Skeletal muscle satellite cell (primary cell): Measurements from ENCODE around the gene YY1.

Experiments
- H3K27me3 ChIP-seq: 2 replicates; pipeline ENCODE4 v1.7.0; 2013; ENCODE audit warnings: low read length; ENCODE audit not compliant: control insufficient read depth, insufficient read depth
- H3K36me3 ChIP-seq: 2 replicates; pipeline ENCODE4 v1.7.0; 2013; ENCODE audit warnings: mild to moderate bottlenecking, control low read depth, low read length; ENCODE audit not compliant: insufficient read depth
- H3K4me1 ChIP-seq: 2 replicates; pipeline ENCODE4 v1.7.0; 2013; ENCODE audit warnings: low read length; ENCODE audit not compliant: control insufficient read depth, insufficient read depth
- H3K4me2 ChIP-seq: 2 replicates; pipeline ENCODE4 v1.7.0; 2013; ENCODE audit warnings: mild to moderate bottlenecking, low read length
- H3K4me3 ChIP-seq: 2 replicates; pipeline ENCODE4 v1.7.0; 2013; ENCODE audit warnings: low read length
- H3K9ac ChIP-seq: 2 replicates; pipeline ENCODE4 v1.7.0; 2013; ENCODE audit warnings: mild to moderate bottlenecking, low read depth, low read length, moderate library complexity
- H3K9me3 ChIP-seq: replicated peaks from 2 replicates; pipeline ENCODE4 v1.7.0; 2013; ENCODE audit warnings: mild to moderate bottlenecking, control low read depth, low read length

YY1 gene

DNA sequence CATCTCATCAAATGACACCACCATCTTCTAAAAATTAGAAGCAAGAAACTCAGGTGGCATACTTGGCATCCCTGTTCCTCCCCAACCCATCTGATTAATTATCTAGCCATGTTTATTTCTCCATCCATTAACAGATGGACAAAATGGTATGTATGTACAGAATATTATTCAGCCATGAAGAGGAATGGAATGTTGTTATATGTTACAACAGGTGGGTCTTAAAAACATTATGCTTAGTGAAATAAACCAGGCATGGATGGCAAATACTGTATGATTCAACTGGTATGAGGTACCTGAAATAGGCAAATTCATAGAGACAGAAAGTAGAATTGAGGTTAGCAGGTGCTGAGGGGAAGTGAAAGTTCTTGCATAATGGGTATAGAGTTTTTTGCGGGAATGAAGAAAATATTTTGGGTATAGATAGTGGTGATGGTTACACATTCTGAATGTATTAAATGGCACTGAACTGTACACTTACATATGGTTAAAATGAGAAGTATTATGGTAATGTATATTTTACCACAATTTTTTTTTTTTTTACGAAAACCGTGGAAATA lies 17.5 kb downstream of the YY1 start:
- Histone ChIP-seq H3K36me3 (no peaks in the 10 kb centered on the region), H3K9me3 (no peaks in the 10 kb centered on the region), H3K27me3 (no peaks in the 10 kb centered on the region), H3K4me1 (peaks cover 2% of the 10 kb centered on the region), H3K4me2 (no peak overlapping the region), H3K4me3 (no peak overlapping the region), H3K9ac (no peak overlapping the region)

DNA sequence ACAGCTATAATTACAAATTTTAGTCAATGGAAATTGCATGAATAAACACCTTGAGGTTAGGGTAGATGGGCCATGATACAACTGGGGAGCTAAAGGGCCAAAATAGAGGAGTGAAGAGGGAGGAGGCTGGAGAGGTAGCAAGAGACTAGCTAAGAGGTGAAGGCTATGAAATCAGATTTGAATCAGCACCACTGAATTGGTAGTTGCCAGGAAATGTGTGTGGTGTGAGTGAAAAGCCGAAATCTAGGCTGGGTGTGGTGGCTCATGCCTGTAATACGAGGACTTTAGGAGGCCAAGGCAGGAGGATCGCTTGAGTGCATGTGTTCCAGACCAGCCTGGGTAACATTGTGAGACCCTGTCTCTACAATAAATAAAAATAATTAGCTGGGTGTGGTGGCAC lies 22.7 kb downstream of the YY1 start:
- Histone ChIP-seq H3K27me3 (no peaks in the 10 kb centered on the region), H3K4me3 (no peak overlapping the region), H3K4me1 (peaks cover 26% of the 10 kb centered on the region), H3K9ac (no peak overlapping the region), H3K9me3 (no peaks in the 10 kb centered on the region), H3K4me2 (no peak overlapping the region), H3K36me3 (peaks cover 9% of the 10 kb centered on the region)

DNA sequence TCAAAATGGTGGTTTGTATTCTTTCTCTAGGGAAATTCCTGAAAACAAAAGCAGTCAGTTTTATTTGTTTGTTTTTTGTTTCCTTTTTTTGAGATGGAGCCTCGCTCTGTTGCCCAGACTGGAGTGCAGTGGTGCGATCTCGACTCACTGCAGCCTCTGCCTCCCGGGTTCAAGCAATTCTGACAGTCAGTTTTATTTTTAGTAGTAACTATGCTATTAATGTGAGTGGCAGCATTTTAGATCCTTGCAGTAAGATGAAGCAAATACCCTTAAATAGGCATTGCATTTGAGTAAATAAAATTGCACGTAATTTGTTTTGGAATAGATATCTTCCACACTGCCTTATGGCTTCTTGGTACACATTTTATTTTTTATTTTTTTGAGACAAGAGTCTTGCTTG lies 23.6 kb downstream of the YY1 start:
- H3K4me3 ChIP-seq: no peak overlapping the region
- peaks cover 26% of the 10 kb centered on the region for H3K4me1 ChIP-seq
- no peaks in the 10 kb centered on the region for H3K27me3 ChIP-seq
- no peak overlapping the region for H3K4me2 ChIP-seq
- no peaks in the 10 kb centered on the region for H3K9me3 ChIP-seq
- peaks cover 9% of the 10 kb centered on the region for H3K36me3 ChIP-seq
- H3K9ac ChIP-seq: no peak overlapping the region

DNA sequence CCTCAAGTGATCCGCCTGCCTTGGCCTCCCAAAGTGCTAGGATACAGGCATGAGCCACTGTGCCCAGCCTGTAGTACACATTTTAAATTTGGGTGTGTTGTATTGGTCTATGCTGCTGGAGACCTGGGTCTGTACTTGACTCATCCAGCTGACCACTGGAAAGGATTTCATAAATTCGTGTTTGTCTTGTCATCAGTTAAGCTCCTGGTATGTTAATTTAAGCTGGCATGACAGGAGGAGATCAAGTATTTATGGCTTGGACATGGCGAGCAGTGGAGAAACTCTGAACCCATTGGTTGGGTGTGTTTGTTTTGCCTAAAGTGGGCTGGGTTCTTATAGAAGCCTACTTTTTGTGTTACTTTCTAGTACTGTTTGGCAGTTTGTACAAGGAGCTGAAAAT lies 24.2 kb downstream of the YY1 start:
- H3K9ac ChIP-seq: no peak overlapping the region
- H3K9me3 ChIP-seq: no peaks in the 10 kb centered on the region
- H3K4me3 ChIP-seq: no peak overlapping the region
- H3K4me1 ChIP-seq: peaks cover 30% of the 10 kb centered on the region
- peaks cover 9% of the 10 kb centered on the region for H3K36me3 ChIP-seq
- H3K4me2 ChIP-seq: peak overlapping the region; percentile 3
- H3K27me3 ChIP-seq: no peaks in the 10 kb centered on the region

DNA sequence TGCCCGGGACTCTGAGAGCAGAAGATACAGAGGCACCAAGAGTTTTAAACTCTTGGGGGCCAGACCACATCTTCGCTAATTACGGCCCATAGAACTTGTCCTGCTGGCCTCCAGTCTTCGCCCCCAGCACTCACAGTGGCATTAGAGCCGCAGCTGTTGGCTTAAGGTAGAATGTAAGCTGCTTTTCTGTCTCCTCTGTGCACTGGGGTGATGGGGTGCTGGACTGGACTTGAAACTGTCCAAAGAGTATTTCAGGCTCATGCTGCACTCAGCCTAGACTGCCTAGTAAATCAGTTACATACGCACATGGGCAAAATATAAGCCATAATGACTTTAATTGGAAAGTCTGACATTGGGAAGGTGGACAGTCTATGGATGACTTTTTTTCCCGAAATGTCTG lies 29.0 kb downstream of the YY1 start:
- Histone ChIP-seq H3K4me3 (no peak overlapping the region), H3K4me1 (peaks cover 28% of the 10 kb centered on the region), H3K9ac (no peak overlapping the region), H3K4me2 (no peak overlapping the region), H3K27me3 (no peaks in the 10 kb centered on the region), H3K36me3 (peaks cover 14% of the 10 kb centered on the region), H3K9me3 (no peaks in the 10 kb centered on the region)

DNA sequence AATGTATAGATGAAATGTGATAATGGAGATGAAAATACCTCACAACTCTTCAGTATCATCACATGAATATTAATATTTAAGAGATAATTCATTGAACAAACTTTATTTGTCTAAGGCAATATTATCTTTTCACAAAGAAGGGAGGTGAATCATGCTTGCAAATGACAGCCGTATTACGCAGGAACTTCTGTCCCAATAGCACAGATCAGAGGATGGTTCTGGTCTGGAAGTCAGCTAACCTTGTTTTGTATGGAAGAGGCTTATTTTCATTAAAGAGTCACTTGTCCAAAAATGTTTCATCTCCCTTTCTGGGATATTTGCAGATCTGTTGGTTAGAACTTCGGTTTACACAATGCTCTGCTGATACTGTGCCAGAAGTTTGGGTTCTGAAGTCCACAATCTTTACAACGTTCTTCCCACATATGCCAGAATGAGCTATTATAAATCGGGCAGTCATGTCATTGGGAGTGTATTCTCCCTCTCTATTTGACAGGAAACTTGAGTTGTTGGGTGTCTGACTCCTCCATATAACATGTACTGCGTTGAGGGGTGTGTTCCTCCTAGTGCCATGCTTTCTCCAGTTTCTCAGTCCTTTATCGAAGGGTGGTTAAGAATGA lies 29.8 kb downstream of the YY1 start:
- no peaks in the 10 kb centered on the region for H3K9me3 ChIP-seq
- H3K4me2 ChIP-seq: peak overlapping the region; percentile 1
- no peak overlapping the region for H3K4me3 ChIP-seq
- no peak overlapping the region for H3K9ac ChIP-seq
- H3K27me3 ChIP-seq: no peaks in the 10 kb centered on the region
- H3K36me3 ChIP-seq: peaks cover 11% of the 10 kb centered on the region
- peaks cover 23% of the 10 kb centered on the region for H3K4me1 ChIP-seq

DNA sequence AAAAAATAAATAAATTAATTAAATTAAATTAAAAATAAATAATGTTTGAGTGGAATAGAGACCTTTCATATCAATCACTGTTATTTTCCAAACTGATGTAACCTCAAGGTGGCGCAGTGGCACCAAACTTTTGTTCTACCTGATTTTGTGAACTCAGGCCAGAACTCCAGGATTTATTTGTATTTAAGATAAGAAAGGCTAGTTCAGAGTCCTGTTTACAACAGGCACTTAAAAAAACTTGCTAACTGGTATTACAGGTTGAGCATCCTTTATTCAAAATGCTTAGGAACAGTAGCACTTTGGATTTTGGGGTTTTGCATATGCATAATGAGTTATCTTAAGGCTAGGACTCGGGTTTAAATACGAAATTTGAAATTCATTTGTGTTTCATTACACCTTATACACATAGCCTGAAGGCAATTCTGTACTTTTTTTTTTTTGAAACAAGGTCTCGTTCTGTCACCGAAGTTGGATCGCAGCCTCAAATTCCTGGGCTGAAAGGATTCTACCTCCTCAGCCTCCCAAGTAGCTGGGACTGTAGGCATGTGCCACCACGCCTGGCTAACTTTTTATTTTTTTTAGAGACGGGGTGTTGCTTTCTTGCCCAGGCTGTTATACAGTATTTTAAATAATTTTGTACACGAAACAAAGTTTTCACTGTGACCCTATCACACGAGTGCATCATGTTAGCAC lies 32.4 kb downstream of the YY1 start:
- H3K36me3 ChIP-seq: peaks cover 18% of the 10 kb centered on the region
- no peak overlapping the region for H3K4me3 ChIP-seq
- no peaks in the 10 kb centered on the region for H3K9me3 ChIP-seq
- no peaks in the 10 kb centered on the region for H3K27me3 ChIP-seq
- H3K9ac ChIP-seq: no peak overlapping the region
- H3K4me1 ChIP-seq: peaks cover 16% of the 10 kb centered on the region
- H3K4me2 ChIP-seq: no peak overlapping the region

DNA sequence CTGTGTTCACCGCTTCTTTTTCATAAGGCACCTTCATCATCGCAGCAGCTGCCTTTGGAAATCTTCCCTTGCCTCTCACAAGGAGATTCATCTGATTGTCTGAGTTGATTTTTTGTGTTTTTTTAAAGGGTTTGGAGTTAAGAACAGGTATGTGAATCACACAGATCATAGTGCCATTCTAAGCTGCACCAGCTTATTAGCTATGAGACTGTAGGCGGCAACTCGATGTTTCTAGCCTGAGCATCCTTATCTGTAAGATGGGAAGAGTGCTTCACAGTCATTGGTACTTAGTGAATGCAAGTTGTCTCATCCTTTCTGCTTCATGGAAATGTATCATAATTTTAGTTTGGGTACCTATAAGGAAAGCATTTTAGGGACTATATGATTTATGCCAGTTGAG lies 35.3 kb downstream of the YY1 start:
- Histone ChIP-seq H3K4me3 (no peak overlapping the region), H3K4me2 (no peak overlapping the region), H3K9ac (no peak overlapping the region), H3K36me3 (peaks cover 28% of the 10 kb centered on the region), H3K4me1 (peaks cover 10% of the 10 kb centered on the region), H3K27me3 (no peaks in the 10 kb centered on the region), H3K9me3 (no peaks in the 10 kb centered on the region)

DNA sequence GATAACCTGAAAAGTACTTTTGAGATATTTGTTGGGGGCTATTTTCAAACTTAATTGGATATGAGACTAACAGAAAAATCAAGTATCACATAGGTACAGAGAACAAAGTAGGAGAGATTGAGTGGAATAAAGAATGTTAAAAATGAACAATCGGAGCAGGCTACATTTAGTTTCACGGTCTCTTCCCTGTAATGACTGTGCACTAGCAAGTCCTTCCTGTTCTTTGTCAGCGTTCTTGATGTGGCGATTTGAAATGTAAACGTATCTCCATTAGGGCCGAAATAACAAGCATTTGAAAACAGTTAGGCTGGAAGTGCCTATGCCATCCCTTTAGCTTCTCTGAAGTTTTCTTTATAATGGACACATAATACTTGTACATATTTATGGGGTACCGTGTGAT lies 36.3 kb downstream of the YY1 start:
- Histone ChIP-seq H3K9ac (no peak overlapping the region), H3K4me2 (no peak overlapping the region), H3K4me1 (peaks cover 12% of the 10 kb centered on the region), H3K9me3 (no peaks in the 10 kb centered on the region), H3K36me3 (peaks cover 34% of the 10 kb centered on the region), H3K4me3 (no peak overlapping the region), H3K27me3 (no peaks in the 10 kb centered on the region)

DNA sequence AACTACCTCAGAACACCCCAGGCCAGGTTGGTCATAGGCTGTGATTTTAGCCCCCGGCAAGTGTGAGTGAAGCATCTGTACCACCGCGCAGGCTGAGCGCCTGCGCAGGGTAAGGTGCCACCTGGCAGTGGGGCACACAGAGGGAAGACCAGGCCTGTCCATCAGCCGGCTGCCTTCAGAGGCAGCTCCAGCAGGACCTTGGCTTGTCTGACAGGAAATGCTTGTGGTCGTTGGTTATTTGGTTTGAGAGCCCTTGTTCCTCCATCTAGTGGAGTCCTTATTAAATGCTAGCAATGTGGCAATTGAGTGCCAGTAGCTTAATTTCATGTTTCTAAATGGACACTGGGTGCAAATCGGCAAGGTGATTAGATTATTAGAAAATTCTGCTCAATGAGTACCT lies 39.8 kb downstream of the YY1 start:
- peaks cover 28% of the 10 kb centered on the region for H3K36me3 ChIP-seq
- no peak overlapping the region for H3K4me2 ChIP-seq
- H3K4me3 ChIP-seq: no peak overlapping the region
- H3K4me1 ChIP-seq: peaks cover 22% of the 10 kb centered on the region
- no peaks in the 10 kb centered on the region for H3K9me3 ChIP-seq
- no peaks in the 10 kb centered on the region for H3K27me3 ChIP-seq
- no peak overlapping the region for H3K9ac ChIP-seq

DNA sequence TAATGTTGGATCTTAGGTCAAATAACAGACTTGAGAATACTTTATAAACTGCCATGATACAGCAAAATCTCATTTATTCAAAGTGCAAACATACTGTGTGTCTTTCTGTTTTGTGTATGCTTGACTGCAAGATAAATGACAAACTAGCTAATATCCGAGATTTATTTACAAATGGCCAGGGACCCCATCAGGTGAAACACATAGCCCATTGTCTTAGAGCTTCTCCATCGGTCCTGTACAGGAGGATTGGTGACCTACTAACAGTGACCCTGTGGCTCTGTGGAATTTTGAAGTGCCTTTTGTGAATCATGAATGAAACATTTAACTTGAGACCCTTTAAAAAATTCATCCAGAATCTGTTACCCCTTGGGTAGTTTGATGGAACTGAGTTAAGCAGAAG lies 40.2 kb downstream of the YY1 start:
- Histone ChIP-seq H3K9me3 (no peaks in the 10 kb centered on the region), H3K4me1 (peaks cover 22% of the 10 kb centered on the region), H3K27me3 (no peaks in the 10 kb centered on the region), H3K9ac (no peak overlapping the region), H3K4me3 (no peak overlapping the region), H3K36me3 (peaks cover 28% of the 10 kb centered on the region), H3K4me2 (no peak overlapping the region)

DNA sequence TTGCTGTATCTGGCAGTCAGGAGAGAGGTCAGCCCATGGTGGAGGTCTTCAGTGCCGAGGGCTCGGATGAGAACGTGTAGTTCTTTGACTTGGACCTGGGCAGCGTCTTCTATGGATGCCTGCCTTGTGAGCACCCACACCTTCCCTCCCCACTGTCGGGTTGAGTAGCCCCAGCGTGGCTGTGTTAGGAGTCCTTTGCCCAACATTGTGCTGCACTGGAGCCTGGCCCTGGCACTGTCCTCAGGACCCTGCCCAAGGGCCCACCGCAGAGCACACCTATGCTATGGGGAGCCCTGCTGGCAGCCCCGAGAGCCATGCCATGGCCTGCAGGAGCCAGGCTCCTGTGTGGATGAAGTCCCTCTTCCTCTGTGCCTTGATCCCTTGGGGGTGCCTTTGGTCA lies 40.6 kb downstream of the YY1 start:
- H3K4me3 ChIP-seq: no peak overlapping the region
- H3K36me3 ChIP-seq: peaks cover 28% of the 10 kb centered on the region

More for the DNA sequence above, 40.6 kb downstream of the YY1 start:
- Histone ChIP-seq H3K9ac (no peak overlapping the region), H3K4me2 (no peak overlapping the region), H3K4me1 (peaks cover 22% of the 10 kb centered on the region), H3K27me3 (no peaks in the 10 kb centered on the region), H3K9me3 (no peaks in the 10 kb centered on the region)
